Measurements from ENCODE around the gene SRGAP1.

The SRGAP1 gene

GRCh38 chr12:63912651-63913050 lies 68.2 kb downstream of the SRGAP1 start:
- no peak for DNase-seq

- no peak for DNase-seq
Measured at GRCh38 chr12:63913929-63914328, 69.4 kb downstream of the SRGAP1 start.

GRCh38 chr12:63915105-63915800 lies 70.8 kb downstream of the SRGAP1 start:
- no peak for DNase-seq

DNA sequence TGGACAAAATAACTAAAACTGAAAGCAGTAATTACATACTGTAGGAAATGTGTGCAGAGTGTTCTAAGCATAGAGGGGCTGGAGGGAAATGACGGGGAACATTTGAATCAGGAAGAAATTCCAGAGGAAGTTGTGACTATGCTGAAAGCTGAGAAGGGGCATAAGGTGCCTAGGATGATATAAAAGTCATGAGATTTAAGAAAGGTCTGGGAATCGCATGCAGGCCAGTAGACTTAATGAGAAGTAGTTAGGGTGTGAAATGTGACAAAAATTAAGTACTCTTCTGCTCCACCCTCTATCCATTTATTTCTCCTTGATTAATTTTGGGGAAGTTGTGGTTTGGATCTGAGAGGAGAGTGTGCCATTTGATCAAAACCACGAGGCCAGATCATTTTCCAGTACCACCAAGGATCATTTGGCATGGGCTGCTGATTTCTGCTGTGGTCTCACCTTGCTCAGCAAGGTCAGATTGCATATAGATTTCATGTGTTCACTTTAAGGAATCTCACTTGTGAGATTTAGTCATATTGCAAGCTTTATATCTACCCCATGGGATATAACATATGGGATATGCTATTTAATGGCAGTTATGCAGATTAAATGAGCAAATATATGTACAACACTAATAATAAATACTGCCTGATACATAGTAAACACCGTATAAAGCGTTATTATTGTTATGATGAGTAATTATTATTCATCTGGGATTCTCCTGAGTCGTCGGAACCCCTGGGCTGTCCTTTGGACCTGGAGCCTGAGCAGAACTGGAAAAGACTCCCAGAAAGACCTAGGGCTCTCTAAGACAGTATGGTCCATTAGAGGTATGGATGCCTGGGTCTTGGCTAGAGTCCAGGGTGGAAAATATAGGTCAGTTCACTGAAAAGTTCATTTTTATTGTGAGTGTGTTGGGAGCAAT lies 72.3 kb downstream of the SRGAP1 start:
- no peak for DNase-seq

DNA sequence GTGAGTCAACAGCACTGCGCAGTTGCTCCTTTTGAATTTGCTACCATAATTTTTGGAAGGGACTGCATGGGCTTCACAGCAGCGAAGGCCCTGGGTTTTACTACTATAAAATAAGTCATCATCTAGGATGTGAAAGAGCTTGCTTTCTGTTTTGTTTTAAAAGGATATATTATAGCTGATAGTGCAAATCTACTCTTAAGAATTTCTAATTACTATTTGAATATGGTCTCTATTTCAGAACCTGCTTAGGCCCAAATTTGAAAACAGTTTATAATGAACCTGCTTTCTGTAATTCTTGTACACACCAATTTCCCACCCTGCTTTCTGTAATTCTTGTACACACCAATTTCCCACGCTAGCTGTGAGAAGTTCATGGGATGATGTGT lies 73.0 kb downstream of the SRGAP1 start:
- no peak for DNase-seq

DNA sequence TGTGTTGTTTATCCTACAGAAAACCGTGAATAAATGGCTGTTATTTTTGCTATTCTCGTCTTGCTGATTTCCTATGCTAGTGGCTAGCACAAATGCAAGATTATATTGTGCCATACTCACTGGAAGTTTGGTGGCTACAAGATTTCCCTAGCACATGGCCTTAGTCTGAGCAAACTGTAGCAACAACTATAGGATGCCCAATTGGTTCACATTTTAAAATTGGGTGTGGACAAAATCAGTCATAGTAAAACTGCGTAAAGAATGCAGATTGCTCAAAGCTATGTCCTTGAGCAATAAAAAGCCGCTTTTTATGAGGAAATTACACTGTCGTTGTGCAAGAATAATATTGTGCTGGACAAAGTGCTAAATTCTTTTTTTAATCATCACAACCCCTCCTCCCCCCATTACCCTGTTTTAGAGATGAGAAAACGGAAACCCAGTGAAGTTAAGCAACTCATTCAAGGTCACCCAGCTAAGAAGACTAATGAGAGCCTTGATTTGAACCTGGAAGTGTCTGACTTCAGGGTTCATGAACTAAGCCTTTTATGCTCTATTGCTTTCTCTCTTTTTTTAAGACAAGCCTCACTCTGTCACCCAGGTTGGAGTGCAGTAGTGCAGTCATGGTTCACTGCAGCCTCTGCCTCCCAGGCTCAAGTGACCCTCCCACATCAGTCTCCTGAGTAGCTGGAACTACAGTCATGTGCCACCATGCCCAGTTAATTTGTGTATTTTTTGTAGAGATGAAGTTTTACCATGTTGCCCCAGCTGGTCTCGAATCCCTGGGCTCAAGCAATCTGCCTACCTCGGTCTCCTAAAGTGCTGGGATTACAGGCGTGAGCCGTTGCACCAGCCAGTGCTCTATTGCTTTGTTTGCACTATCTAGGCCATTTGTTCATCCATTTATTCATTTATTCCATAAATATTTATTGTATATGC lies 73.6 kb downstream of the SRGAP1 start:
- peak; percentile 13 for DNase-seq

DNA sequence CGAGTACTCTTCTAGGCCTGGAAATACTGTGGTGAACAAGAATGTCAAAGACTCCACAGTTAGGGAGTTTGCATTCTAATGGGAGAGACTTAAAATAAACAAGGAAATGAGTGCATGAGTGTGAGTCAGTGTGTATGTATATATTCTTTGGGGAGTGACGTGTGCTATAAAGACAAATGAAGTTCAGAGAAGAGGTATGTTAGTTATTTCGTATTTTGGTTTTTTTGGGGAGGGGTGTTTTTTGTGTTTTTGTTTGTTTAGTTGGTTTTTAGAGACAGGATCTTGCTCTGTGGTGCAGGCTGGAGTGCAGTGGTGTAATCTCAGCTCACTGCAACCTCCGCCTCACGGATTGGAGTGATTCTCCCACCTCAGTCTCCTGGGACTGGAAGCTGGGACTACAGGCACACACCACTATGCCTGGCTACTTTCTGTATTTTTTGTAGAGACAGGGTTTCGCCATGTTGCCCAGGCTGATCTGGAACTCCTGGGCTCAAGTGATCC lies 74.3 kb downstream of the SRGAP1 start:
- DNase-seq = no peak

DNA sequence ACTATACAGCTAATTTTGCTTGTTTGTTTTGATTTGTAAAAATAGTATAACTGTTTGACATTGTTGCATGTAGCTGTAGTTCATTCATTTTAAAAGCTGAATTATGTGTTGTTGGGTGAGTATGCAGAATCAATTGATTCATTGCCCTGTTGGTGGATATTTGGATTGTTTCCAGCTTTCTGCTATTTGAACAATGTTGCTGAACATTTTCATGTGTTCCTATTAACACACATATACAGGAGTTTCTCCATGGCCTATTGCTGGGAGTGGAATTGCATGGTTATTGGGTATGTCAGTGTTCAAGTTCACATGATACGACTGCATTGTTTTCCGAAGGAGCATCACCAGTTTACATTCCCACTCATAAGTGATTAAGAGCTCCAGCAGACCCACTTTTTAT lies 75.3 kb downstream of the SRGAP1 start:
- DNase-seq = no peak

DNA sequence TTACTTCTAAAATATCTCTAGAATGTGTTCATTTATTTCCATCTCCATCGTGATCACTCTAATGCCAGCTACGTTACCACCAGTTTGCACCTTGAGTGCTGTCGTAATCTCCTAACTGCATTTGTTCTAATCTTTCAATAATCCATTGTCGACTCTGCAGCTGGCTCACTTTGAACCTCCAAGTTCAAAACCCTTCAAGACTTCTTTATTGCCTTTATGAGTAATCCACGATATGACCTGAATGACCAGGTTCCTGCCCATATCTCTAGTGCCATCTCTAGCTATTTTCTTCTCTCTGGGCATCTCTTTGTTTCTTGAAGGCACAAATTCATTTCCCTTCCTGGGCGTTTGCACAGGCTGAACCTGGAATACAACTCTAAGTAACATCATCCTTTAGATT lies 76.7 kb downstream of the SRGAP1 start:
- DNase-seq = no peak

DNA sequence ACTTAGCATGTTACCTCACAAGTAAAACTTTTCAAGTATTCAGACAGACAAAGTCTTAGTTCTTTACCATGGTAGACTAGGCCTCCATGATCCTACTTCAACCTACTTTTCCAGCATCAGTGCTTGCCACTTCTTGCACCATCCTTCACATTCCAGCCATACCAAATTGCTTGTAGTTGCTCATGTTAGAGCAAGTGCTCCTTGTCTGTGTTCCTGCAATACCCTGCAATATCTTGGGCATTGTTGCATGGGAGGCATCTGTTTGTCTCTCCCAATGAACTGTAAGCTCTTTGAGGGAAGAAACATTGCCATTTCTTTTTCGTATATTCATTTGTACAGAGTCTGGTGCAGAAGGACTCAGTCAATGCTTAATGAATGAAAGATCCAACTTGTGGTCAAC lies 78.0 kb downstream of the SRGAP1 start:
- no peak for DNase-seq

DNA sequence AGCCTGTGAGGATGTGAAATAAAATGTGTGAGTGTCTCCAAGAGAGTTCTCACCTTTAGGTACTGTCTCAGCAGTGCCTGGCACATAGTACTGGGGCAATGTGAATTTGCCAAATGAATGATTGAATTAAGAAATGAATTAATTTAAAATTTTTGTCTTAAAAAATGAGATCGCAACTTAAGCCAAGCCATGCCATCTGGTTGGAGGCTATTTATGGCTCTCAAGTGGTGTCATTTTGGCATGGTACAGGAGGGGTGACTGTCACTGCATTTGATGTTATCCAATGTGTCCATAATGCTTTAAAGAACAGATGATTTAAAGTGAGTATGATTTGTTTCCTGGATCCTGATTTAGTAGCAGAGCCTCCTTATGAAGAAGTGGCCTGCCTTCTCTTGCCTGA lies 80.3 kb downstream of the SRGAP1 start:
- no peak for DNase-seq

- no peak for DNase-seq
Measured at GRCh38 chr12:63927511-63927910, 83.0 kb downstream of the SRGAP1 start.

GRCh38 chr12:63928305-63928704 lies 83.8 kb downstream of the SRGAP1 start:
- DNase-seq = no peak

GRCh38 chr12:63929426-63929825 lies 84.9 kb downstream of the SRGAP1 start:
- DNase-seq = no peak

DNA sequence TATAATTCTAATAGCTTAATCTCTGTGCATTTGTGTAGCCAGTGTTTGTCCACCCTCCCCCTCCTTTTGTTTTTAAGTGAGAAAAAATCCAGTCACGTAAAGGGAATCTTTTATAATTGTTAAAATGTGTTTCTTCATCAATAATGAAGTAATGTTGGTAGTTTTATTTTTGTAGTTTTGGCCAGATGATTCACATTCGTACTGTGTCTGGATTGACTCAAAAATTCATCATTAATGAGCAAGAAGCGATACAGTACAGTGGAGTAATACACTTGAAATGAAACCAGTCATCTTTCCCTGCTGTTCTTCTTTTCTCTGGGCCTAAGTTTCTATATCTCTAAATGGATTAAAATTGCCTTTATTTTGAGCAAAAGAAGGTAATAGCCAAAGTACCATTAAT lies 86.5 kb downstream of the SRGAP1 start:
- no peak for DNase-seq

- DNase-seq = no peak
Measured at GRCh38 chr12:63931703-63932102, 87.2 kb downstream of the SRGAP1 start.

DNA sequence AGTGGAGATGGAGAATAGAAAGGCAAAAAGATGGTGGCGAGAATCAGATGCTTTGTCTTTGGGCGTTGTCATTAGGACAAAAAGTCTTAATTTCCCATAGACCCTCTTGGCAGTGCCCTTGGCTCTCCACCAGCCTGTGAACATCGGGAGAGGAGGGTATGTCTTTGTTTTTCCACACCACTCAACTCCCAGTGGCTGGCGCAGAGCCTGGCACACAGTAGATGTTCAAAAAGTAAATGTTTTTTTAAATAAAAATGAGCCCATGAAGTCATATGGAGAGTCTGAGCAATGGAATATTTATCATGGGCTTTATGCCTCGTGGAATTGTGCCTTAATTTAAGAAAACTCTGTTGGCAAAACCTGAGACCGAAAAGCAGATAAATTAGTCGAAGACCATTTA lies 90.4 kb downstream of the SRGAP1 start:
- no peak for DNase-seq

- DNase-seq = no peak
Measured at GRCh38 chr12:63935361-63935760, 90.9 kb downstream of the SRGAP1 start.

DNA sequence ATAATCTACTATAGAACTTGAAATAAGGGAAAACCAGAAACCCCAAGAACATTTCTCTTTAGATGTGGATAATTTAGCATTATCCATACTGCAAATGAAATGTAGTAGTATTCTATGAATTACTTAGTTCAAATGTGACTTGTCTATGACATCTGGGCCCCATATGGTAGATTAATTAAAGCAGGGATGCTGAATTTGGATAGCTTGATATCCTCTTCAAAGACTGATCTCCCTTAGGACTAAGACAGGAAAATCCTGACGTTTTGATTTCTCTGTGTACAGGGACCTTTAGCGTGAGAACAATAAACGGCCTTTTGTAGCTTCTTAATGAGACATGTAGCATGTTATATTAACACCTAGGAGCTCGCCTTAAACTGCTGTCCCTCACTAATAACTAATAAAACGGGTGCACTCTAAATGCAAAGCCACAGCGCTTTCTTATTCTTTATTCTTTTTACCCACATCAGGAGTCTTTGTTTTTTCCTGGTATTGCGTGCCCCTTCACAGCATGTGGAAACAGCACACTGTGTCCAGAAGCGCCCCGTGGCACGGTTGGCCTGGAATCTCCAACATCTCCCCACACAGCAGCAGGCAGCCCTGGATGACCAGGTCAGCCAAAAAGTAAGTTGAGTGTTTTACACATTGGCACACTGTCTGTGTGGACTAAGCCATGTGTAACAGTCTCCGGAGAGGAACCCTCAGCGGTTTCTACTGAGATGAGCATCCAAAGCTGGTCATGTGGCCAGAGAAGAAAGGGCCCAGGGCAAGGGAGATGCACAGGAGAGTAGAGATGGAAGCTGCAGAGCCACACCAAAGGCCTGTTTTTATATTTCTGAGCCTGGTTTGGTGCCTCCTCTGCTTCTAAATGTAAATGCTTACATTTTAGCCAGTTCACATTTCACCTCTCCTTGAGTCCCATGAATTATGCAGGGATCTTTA lies 93.1 kb downstream of the SRGAP1 start:
- DNase-seq = no peak

DNA sequence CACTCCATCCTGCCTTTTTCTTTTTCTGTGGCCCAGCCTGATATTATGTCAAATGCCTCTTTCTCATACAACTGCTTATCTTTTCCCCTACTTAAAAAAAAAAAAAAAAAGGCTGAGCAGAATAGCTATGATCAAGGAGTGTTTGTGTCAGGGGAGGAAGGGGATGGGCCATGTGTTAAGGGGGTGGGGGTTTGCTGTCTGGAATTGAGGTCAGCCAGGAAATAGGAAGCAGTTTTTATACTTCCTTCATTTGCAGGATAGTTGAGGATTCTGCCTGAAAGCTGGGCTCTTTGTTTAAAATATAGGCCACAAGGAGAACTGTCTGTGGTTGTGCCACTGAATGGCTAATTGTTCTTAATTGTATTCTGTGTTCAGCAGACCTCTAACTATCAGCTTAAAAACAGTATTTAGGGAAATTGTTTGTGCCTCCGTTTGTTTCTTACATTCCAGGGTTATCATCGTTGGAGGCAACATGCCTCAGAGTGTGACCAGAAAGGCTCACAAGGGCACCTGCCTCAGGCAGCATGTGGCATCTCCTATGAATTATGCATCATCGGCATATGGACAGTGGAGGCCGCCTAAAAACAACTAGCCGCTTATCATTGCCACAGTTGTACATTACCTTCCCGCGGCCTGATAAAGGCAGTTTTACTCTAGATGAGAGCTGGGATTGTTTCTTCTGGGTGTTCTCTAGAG lies 96.0 kb downstream of the SRGAP1 start:
- DNase-seq = no peak

- DNase-seq = no peak
Measured at GRCh38 chr12:63941166-63941800, 96.8 kb downstream of the SRGAP1 start.

All from GF-D8 (cell line).